HG02973 (cell line): ENCODE results near the gene HAPLN3.

Experiments used
- ATAC-seq: cut with Tn5 transposase; IDR thresholded peaks from one replicate; pipeline ENCODE4 v1.9.1; 2021; ENCODE audit warnings: moderate library complexity; ENCODE audit not compliant: unreplicated experiment

The HAPLN3 gene

DNA sequence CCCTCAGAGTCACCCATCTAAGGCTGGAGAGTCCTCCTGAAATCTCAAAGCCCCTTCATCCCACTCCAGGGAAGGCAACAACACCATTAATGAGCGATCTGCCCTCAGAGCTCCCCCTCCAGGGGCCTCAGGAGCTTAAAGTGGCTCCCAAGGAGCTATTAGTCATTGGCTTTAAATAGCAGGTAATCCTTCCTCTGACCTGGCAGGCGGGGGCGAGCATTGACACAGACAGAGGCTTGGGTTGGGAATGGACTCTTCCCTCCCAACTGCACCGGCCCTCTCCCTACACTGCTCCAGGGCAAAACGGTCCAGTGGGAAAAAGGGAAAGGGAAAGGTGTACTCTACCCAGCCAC is 16.4 kb upstream of the HAPLN3 start:
- no peak for ATAC-seq

DNA sequence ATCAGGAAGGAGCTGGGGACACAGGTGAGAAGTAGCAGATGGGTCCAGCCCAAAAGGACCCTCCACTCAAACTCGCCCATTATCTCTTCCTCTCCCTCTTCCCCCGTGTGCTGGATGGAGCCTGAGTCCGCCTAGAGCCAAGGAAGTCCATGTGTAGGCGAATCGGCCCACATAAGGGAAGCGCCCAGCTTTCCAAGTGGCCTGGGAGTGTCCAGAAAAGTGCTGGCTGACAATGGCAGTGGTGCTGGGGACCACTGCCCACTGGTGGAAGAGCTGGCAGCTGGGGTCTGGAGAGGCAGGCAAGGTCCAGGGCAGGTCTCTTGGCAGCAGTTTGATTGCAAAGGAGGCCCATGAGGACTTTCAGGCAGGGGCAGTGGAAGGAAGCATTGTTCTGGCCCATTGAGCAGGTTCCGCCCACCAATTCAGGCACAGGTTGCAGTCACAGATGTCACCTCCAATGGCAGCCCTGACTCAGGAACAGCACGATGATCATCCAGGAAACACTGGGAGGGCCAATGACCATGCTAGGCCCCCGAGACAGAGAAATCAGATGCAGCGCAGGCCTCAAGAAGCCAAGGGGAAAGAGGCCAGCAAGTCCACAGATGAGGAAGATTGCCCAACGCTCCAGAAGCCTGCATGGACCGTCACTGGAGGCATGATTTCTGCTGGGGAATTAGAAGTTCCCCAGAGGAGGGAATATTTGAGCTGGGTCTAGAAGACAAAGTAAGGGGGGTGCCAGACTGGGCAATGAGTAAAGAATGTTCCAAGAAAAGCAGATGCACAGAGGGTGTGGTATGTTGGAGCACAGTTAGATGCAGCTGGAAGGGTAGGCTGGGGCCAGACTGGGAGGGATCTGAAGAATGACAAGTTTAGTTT is 14.8 kb upstream of the HAPLN3 start:
- no peak for ATAC-seq

GRCh38 chr15:88908697-88909621 is 13.6 kb upstream of the HAPLN3 start:
- ATAC-seq = no peak

- no peak for ATAC-seq
These were observed 12.8 kb upstream of the HAPLN3 start for GRCh38 chr15:88908123-88908522.

DNA sequence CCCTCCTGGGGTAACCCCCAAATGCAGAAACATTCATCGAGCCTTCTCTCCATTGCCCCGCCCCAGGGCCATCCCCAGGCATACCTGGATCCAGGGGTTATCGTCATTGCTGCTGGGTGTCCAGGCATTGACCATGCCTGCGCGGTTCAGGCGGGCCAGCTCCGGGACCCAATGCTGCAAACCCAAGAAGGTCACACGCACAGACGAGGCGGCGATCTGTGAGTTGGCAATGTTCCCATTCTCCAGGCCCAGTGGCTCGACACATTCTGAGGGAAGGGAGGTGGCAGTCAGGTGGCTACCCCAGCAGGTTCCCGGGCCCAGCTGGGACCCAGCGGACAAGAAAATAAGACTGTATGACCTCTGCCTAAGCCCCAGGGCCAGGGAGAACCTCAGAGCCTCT is 11.8 kb upstream of the HAPLN3 start:
- ATAC-seq = no peak

GRCh38 chr15:88906551-88906950 is 11.2 kb upstream of the HAPLN3 start:
- no peak for ATAC-seq

GRCh38 chr15:88906130-88906529 is 10.8 kb upstream of the HAPLN3 start:
- no peak for ATAC-seq

GRCh38 chr15:88905576-88905975 is 10.2 kb upstream of the HAPLN3 start:
- ATAC-seq = no peak

DNA sequence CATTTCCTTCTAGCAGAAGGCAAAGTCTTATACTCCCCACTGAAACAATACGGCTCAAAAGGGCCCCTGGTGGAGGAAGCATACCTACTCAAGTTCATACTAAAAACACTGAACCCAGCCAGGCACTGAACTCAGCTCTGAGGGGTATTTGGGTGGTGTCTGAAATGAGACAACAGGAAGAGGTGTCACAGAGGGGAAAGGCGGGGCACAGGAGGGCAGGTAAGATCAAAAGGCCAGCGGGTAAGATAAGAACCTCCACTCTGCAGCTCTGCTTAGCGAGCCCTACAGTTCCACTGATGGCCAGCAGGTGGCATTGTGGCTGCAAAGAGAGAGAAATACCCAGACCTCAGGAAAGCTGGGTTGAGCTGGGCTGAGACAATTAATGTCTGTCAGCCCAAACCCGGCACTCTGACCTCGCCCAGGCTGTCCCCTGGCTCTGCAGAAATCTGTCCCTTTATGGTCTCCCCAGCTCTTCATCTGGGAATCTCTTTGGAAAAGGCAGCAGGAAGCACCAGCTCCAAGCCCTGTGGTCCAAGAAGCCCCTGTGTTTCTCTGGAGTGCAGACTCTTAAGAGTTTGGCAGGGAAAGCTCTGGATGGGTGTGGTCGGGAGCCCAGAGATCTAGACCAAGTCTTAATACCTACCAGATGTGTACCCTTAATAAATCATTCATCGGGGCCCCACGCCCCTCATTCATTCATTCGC is 9.4 kb upstream of the HAPLN3 start:
- ATAC-seq = peak; percentile 66

GRCh38 chr15:88904257-88904623 is 8.9 kb upstream of the HAPLN3 start:
- ATAC-seq = no peak

DNA sequence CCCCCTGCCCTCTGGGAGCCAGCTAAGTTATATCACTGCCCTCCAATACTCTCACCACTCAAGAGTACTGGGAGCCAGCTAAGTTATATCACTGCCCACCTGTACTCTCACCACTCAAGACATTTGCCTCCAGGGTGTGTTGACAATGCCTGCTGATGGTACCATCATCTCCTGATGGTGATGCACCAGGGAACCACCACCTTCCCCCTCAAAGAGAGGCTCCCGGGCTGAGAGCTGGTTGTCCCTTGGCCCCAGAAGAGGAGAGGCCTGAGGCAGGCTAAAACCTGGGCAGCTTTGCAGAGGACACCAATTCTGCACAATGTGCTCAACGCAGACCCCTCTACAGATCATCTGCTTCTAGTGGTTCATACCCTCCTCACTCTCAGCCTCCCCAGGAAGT is 7.5 kb upstream of the HAPLN3 start:
- no peak for ATAC-seq

- ATAC-seq = no peak
These were observed 7.0 kb upstream of the HAPLN3 start for GRCh38 chr15:88902221-88902835.

- no peak for ATAC-seq
These were observed 6.3 kb upstream of the HAPLN3 start for GRCh38 chr15:88901508-88902220.

- no peak for ATAC-seq
These were observed 5.7 kb upstream of the HAPLN3 start for GRCh38 chr15:88900982-88901418.

DNA sequence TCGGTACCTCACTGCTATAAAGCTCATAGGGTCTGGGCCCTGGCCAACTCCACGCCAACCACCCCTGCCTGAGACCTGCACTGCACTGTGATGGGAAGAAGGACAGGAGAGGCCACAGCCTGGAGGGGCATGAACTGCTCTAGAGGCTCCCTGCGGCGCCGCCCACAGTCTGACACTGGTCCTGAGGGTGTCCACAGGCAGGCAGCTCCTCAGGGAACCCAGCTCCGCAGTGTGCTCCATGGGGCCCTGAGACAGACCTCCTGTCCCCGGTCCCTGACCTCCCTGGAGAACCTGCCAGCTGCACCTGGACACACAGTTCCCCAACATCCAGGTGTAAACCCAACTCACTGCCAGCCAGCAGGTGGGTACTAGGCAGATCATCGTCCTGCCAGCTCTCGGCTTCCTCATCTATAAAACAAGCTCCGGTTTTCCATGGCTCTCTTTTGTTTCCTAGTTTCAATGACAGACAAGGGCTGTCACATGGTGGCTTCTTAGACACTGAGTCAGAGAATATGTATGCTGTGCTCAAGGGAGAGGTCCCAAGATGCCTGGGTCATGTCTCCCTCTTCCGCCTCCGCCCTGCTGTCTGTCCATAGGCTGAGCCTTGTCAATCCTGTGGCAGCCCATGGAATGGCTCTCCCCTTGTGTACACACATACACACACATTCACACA is 5.1 kb upstream of the HAPLN3 start:
- no peak for ATAC-seq

- ATAC-seq = no peak
These were observed 3.9 kb upstream of the HAPLN3 start for GRCh38 chr15:88899251-88899650.

- no peak for ATAC-seq
These were observed 3.4 kb upstream of the HAPLN3 start for GRCh38 chr15:88898736-88899135.

DNA sequence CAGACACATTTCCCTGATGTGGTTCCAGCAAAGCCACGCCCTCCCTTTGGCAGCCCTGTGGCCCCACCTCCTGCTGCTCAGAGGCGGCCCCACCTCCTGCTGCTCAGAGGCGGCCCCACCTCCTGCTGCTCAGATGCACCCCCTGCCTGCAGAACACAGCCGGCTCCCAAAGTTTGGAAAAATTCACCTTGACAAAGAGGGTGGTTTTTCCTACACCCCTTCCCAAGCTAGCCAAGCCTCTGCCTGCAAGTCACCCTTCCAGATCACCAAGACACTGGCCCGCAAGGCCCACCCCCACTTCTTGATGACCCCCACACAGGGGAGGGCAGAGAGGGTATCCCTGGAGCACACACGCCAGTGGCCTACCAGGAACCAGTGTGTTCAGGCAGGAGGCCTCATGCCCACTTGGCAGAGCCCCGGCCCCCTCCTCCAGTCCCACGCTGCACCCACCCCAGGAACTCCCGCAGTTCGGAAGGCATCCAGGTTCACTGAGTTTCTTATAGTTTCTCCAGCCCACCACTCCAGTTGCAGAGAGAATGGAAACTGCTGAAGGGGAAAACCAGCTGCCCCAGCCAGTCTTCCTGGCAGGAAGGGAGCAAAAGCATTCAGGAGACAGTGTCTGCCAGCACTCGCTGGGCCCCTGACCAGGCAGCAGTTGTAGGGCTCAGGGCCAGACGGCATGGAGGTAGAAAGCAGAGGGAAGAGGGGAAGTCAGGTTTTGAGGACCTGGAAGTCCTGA is 2.3 kb upstream of the HAPLN3 start:
- no peak for ATAC-seq

DNA sequence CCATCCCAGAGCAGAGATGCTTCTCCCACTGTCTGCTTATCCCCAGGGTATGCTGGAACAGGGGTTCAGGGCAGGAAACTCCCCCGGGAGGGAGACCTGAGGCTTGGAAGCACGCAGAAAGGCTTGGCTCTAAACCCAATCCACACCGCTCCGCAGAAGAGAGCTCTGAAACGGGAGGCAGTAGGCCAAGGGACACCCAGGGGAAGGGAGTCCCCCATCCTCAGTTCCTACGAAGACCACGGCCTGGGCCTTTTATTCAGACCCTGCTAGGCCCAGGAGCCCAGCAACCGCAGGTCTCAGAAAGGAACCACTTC is 1.8 kb upstream of the HAPLN3 start:
- ATAC-seq = no peak
